HG03565 (cell line): Measurements from ENCODE around the gene ASTN2.

Experiments used
- ATAC-seq: cut with Tn5 transposase; IDR thresholded peaks from one replicate; pipeline ENCODE4 v1.9.1; 2021; ENCODE audit warnings: mild to moderate bottlenecking, moderate library complexity; ENCODE audit not compliant: unreplicated experiment

Gene ASTN2

GRCh38 chr9:116452227-116452626 lies 962.6 kb downstream of the ASTN2 start:
- ATAC-seq: no peak

GRCh38 chr9:116451500-116452115 lies 963.2 kb downstream of the ASTN2 start:
- no peak for ATAC-seq

- peak; percentile 88 for ATAC-seq
Measured at GRCh38 chr9:116450378-116451139, 964.3 kb downstream of the ASTN2 start.

GRCh38 chr9:116449949-116450348 lies 964.9 kb downstream of the ASTN2 start:
- ATAC-seq: no peak

GRCh38 chr9:116448431-116448830 lies 966.4 kb downstream of the ASTN2 start:
- ATAC-seq: no peak

GRCh38 chr9:116447934-116448333 lies 966.9 kb downstream of the ASTN2 start:
- no peak for ATAC-seq

GRCh38 chr9:116442528-116442927 lies 972.3 kb downstream of the ASTN2 start:
- no peak for ATAC-seq

- no peak for ATAC-seq
Measured at GRCh38 chr9:116437411-116438370, 977.2 kb downstream of the ASTN2 start.

- ATAC-seq: no peak
Measured at GRCh38 chr9:116436121-116436520, 978.7 kb downstream of the ASTN2 start.

GRCh38 chr9:116435706-116436105 lies 979.2 kb downstream of the ASTN2 start:
- no peak for ATAC-seq

GRCh38 chr9:116434314-116434713 lies 980.5 kb downstream of the ASTN2 start:
- no peak for ATAC-seq

GRCh38 chr9:116432051-116432450 lies 982.8 kb downstream of the ASTN2 start:
- ATAC-seq: no peak

GRCh38 chr9:116430849-116431248 lies 984.0 kb downstream of the ASTN2 start:
- no peak for ATAC-seq

- no peak for ATAC-seq
Measured at GRCh38 chr9:116425244-116425643, 989.6 kb downstream of the ASTN2 start.

GRCh38 chr9:116423149-116423548 lies 991.7 kb downstream of the ASTN2 start:
- no peak for ATAC-seq

- no peak for ATAC-seq
Measured at GRCh38 chr9:116422119-116422979, 992.5 kb downstream of the ASTN2 start.

GRCh38 chr9:116420993-116421538 lies 993.8 kb downstream of the ASTN2 start:
- no peak for ATAC-seq

- ATAC-seq: no peak
Measured at GRCh38 chr9:116419181-116419580, 995.7 kb downstream of the ASTN2 start.

GRCh38 chr9:116417464-116417863 lies 997.4 kb downstream of the ASTN2 start:
- no peak for ATAC-seq

- no peak for ATAC-seq
Measured at GRCh38 chr9:116416421-116416820, 998.4 kb downstream of the ASTN2 start.
